ENCODE measurements around the gene MYO1A. TPM values are rescaled to one million over a fixed set of nuclear protein-coding genes. Genes with fewer than 3 reads are reported as not detected.

Gene MYO1A
- total RNA-seq, result under 0.01 TPM in 1 of 2 replicates, not detected in the other

DNA sequence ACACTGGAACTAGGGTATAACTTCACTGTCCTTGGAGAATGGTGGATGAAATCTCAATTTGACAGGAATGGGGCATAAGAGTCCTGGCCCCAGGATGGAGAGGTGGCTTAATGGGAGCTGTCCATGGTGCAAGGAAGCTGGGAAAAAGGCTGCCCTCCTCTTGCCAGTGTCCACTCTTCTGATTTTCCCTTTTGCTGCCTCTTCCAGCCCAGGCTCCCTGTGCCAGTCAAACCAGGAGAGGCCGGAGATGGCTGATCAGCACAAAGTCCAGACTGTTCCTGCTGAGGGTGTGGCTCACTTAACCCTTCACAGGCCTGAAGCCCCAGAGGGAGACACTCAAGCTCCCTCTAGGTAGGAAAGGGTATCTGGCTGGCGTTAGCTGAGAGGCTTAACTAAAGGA, at the start of gene MYO1A:
MYO1A (minus strand) TSS at position 240 of the 400 bp plus-strand sequence. CDS start 1,806 bp downstream, outside the sequence.

DNA sequence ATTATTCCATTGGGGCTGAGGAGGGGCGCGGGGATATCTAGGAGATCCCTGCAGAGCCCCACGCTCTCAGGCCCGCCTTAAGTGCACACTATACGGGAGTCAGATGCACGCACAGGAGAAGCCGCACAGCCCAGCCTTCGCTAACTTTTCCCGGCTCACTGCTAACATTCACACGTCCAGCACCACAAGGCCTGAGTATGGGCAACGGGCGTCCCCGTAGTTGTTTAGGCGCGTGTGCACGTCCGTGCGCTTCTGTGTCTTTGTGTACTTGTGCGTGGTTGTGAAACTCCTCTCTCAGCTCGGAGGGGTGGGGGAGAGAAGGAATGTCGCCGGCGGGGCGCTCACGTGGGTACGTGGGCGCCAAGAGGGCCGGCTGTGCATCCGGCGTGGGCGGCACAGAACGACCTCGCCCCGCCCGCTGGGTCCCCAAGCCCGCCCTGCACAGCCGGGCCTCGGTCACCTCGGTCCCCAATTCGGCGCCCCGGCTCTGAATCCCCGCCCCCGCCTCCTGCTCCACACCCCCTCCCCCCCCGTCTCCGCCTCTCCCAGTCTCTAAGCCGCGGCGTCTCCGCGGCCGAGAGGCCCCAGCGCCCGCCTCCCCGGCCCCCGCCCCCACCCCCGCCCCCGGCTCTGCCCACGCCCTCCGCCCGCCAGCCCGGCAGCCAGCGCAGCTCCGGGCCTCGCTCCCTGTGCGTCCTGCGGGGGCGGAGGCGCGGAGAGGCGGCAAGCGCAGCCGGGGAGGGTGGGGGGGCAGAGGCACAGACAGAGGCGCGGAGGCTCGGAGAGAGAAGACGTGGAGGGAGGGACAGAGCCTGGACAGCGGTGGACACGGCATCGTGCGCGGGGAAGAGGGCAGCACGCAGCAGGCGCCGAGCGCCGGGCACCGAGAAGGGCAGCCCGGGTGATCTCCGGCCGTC, 38.7 kb upstream of the MYO1A start, which contains the start of gene NAB2:
NAB2 (plus strand) TSS at position 761 of the 917 bp plus-strand sequence. CDS start 158 bp downstream, outside the sequence.

DNA sequence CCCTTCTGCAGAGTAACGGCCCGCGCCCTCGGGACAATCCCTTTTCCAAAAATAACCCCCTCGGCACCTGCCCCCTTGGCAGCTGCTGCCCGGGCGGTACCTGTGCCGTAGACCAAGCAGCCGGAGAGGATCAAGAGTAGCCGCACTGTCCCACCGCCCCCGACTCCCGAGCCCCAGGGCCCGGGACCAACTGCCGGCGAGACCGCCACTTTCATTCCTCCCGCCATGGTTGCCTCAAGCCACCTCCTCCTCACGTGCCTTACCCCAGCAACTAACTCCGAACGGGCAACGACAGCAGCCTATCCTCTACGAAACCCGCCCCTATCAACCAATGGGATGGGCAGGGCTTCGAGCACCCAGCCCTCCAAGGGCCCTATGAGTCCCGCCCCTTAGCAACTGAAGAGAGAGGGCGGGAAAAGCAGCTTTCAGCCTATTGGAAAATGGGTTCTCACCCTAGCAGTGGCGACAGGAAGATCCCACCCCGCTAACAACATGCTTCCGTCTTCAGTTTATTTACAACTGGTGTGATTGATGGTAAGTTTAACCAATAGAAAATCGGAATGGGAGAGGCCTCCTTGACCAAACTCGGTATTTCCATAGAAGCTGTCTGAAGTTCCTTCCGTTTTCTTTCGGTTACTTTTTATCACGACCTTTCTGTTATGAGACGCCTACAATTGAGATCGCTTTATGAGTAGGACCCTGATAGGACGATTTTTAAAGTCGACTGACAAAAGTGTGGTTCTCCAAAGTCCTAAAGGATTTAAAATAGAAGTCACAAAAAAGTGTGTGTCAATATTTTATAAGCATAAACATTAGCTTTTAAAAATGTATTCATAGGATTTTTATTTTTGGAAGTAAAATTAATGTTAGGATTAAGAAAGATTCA, 28.8 kb upstream of the MYO1A start, which contains the start of gene NEMP1:
NEMP1 (minus strand) TSS at position 273 of the 886 bp plus-strand sequence; CDS start at position 227, 46 bp downstream.

DNA sequence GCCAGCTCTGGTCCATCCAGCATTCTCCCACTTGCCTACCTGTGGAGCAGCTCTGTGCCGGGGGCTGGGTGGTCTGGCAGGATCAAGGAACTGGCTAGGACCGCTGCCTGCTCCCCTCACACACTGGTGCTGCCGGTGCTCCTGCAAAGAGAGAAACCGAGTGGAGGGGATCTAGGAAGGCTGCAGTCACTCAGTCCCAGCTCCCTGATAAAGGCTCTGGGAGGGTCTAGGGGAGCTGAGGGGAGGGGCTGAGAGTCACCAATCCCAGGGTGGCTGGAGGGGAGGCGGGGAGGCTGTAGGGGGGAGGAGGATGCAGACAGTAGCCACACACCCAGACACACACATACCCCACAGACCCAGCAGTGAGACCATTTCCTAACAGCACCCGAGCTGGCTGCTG, 33.6 kb downstream of the MYO1A start, which contains the start of gene TAC3:
TAC3 (minus strand) TSS at position 182 of the 400 bp plus-strand sequence. CDS start 732 bp downstream, outside the sequence.

DNA sequence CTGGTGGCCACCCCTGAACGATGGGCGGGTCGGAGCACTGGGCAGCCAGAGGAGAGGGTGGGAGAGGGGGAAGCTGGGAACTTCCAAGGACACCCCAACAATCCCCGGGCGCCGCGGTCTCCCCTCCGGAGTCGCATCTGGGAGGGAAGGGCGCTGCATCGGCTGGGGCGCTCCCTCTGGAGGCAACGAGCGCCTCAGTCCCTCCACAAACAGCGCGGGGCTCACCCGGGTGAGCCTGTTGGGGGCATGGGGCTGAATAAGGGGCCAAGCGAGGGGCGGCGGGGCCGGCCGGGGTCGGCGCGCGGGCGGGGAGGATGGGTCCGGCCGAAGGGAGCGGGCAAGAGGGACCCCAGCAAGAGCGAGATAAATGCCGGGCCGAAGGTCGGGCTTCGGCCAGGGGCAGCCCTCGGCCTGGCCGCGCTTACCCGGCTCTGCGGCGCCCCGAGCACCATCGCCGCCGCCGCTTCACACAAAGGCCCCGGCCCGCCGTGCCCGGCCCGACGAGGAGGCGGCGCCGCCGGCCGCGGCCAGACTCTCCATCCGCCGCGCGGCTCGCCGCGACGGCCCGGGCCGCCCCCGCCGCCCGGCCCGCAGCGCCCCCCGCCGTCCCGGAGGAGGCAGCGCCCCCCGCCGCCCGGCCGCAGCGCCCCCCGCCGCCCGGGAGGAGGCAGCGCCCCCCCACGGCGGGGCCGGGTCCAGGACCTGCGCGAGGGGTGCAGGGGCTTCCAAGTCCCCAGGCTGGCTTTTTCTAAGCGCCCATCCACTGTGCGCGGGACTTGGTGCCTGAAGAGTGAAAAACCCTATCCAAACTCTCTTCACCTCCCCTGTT, 43.7 kb downstream of the MYO1A start, which contains the start of gene ZBTB39:
ZBTB39 (minus strand) TSS at position 567 of the 829 bp plus-strand sequence. CDS start 1,629 bp downstream, outside the sequence.

Other genes starting within 250 kb of the MYO1A start
- gene SDR9C7, start 115.7 kb downstream of the MYO1A start, total RNA-seq, result 0.08 TPM in 1 of 2 replicates, not detected in the other
- gene RDH16, start 92.5 kb downstream of the MYO1A start, total RNA-seq, result under 0.01 and 0.56 TPM in 2 replicates
- gene ZBTB39, start 43.6 kb downstream of the MYO1A start, total RNA-seq, result 3.9 and 5.7 TPM in 2 replicates
- gene TAC3, start 33.6 kb downstream of the MYO1A start, total RNA-seq, result not detected in 2 replicates
- gene NEMP1, start 28.7 kb upstream of the MYO1A start, total RNA-seq, result 10.9 and 12.9 TPM in 2 replicates
- gene NAB2, start 39.0 kb upstream of the MYO1A start, total RNA-seq, result 46.2 and 46.7 TPM in 2 replicates
- gene STAT6, start 61.2 kb upstream of the MYO1A start, total RNA-seq, result 57.8 and 98.8 TPM in 2 replicates
- gene LRP1, start 78.4 kb upstream of the MYO1A start, total RNA-seq, result 129 and 234 TPM in 2 replicates
- not detected in 2 replicates for gene LRP1-AS, start 97.5 kb upstream of the MYO1A start, total RNA-seq
- 3.4 and 7.5 TPM in 2 replicates for gene NXPH4, start 166.7 kb upstream of the MYO1A start, total RNA-seq
- 276 and 355 TPM in 2 replicates for gene SHMT2, start 179.6 kb upstream of the MYO1A start, total RNA-seq
- gene STAC3, start 201.1 kb upstream of the MYO1A start, total RNA-seq, result 0.26 and 4.5 TPM in 2 replicates

Data from epithelial cell of alveolus of lung (primary cell).